ENCODE results near the gene MAPK8IP2.
"Not testable (repeated sequence)": the region's sequence is repeated elsewhere in the genome, so short reads cannot be mapped to it uniquely, and the experiment has no call there.

MAPK8IP2 gene

GRCh38 chr22:50641696-50642607 is 41.4 kb downstream of the MAPK8IP2 start:
- no peak for DNase-seq

GRCh38 chr22:50643021-50643820 is 42.6 kb downstream of the MAPK8IP2 start:
- DNase-seq, result not testable (repeated sequence)

DNA sequence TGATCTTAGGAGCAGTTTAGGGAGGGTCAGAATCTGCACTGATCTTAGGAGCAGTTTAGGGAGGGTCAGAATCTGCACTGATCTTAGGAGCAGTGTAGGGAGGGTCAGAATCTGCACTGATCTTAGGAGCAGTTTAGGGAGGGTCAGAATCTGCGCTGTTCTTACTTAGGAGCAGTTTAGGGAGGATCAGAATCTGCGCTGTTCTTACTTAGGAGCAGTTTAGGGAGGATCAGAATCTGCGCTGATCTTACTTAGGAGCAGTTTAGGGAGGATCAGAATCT is 43.2 kb downstream of the MAPK8IP2 start:
- DNase-seq, result not testable (repeated sequence)

GRCh38 chr22:50653256-50653655 is 52.7 kb downstream of the MAPK8IP2 start:
- DNase-seq, result no peak

DNA sequence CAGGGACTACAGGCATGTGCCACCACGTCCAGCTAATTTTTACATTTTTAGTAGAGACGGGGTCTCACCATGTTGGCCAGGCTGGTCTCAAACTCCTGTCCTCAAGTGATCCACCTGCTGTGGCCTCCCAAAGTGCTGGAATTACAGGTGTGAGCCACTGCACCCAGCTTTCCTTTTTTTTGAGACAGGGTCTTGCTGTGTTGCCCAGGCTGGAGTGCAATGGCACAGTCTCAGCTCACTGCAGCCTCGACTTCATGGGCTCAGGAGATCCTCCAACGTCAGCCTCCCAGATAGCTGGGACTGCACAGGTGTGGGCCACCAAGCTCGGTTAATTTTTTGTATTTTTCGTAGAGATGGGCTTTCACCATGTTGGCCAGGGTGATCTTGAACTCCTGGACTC is 54.1 kb downstream of the MAPK8IP2 start:
- not testable (repeated sequence) for DNase-seq

GRCh38 chr22:50656122-50657070 is 55.8 kb downstream of the MAPK8IP2 start:
- no peak for DNase-seq

- DNase-seq, result no peak
Measured at GRCh38 chr22:50657925-50658324, 57.3 kb downstream of the MAPK8IP2 start.

DNA sequence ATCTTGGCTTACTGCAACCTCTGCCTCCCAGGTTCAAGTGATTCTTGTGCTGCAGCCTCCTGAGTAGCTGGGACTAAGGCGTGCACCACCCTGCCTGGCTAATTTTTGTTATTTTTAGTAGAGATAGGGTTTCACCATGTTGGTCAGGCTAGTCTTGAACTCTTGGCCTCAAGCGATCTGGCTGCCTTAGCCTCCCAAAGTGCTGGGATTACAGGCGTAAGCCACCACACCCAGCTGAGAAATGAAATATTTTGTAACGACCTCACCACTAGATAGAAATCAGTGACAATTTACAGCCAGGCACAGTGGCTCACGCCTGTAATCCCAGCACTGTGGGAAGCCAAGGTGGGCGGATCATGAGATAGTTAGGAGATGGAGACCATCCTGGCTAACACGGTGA is 59.1 kb downstream of the MAPK8IP2 start:
- not testable (repeated sequence) for DNase-seq

DNA sequence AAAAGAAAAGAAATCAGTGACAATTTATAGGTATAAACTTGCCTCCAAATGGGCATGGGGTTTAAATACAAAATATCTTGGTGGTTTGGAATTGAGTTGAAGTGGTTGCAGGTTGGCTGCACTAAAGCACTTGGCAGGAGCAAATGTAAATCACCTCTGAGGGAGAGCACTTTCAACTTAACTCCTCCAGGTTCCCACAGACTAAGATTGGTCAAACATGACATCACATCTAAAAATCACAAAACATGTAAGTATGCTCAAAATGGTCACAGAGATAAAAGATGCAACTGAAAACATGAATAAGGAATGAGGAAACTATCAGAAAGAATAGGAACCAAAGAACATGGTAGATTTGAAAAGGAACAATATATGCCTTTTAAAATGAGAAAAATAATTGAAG is 59.7 kb downstream of the MAPK8IP2 start:
- no peak for DNase-seq
